ENCODE results near the gene DENND5A.

- TF ChIP-seq, protein P1, sequence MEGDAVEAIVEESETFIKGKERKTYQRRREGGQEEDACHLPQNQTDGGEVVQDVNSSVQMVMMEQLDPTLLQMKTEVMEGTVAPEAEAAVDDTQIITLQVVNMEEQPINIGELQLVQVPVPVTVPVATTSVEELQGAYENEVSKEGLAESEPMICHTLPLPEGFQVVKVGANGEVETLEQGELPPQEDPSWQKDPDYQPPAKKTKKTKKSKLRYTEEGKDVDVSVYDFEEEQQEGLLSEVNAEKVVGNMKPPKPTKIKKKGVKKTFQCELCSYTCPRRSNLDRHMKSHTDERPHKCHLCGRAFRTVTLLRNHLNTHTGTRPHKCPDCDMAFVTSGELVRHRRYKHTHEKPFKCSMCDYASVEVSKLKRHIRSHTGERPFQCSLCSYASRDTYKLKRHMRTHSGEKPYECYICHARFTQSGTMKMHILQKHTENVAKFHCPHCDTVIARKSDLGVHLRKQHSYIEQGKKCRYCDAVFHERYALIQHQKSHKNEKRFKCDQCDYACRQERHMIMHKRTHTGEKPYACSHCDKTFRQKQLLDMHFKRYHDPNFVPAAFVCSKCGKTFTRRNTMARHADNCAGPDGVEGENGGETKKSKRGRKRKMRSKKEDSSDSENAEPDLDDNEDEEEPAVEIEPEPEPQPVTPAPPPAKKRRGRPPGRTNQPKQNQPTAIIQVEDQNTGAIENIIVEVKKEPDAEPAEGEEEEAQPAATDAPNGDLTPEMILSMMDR (IDR thresholded peaks at IDR 0.05): no peak
- no peak for TF ChIP-seq POLR2A (IDR thresholded peaks at IDR 0.05)
Measured at GRCh38 chr11:9148727-9149126, 116.4 kb downstream of the DENND5A start.

Measured in Peyer's patch (tissue), 4 donors.